HepG2 (cell line): ENCODE data around the gene LAPTM4A. TPM values are rescaled to one million over a fixed set of nuclear protein-coding genes. Genes with fewer than 3 reads are reported as not detected.

Experiments
- ARNT2 ChIP-seq: sonication (generic); formaldehyde crosslinking; IDR thresholded peaks from 2 replicates; pipeline ENCODE4 v1.8.0; 2022; ENCODE audit warnings: mild to moderate bottlenecking, low read depth, missing genetic modification reagents, moderate library complexity
- CBX1 ChIP-seq: IDR thresholded peaks from one replicate; pipeline ENCODE4 v1.6.1; 2016; ENCODE audit warnings: antibody characterized with exemption, low read depth
- HINFP ChIP-seq: sonication (generic); formaldehyde crosslinking; IDR thresholded peaks from 2 replicates; pipeline ENCODE4 v1.4.0; 2020; ENCODE audit warnings: low read depth, mild to moderate bottlenecking, missing genetic modification reagents
- HNF1B ChIP-seq: sonication (generic); formaldehyde crosslinking; IDR thresholded peaks from 2 replicates; pipeline ENCODE4 v1.5.1; 2020; ENCODE audit warnings: mild to moderate bottlenecking, moderate library complexity, missing genetic modification reagents
- KDM4B ChIP-seq: sonication (generic); formaldehyde crosslinking; IDR thresholded peaks from 2 replicates; pipeline ENCODE4 v1.4.0; 2020; ENCODE audit warnings: missing genetic modification reagents
- MNT ChIP-seq: fragments of 450-650 bp; IDR thresholded peaks from 2 replicates; pipeline ENCODE4 v1.6.1; 2016
- MYPOP ChIP-seq: sonication (generic); formaldehyde crosslinking; IDR thresholded peaks from 2 replicates; pipeline ENCODE4 v1.8.1; 2023; ENCODE audit warnings: mild to moderate bottlenecking, moderate library complexity, missing genetic modification reagents
- NCOA1 ChIP-seq: sonication (generic); formaldehyde crosslinking; IDR thresholded peaks from 2 replicates; pipeline ENCODE4 v1.9.0; 2021; ENCODE audit warnings: missing genetic modification reagents
- SMAD9 ChIP-seq: sonication (generic); formaldehyde crosslinking; IDR thresholded peaks from 2 replicates; pipeline ENCODE4 v1.5.1; 2020; ENCODE audit warnings: mild to moderate bottlenecking, missing genetic modification reagents
- TFDP1 ChIP-seq: IDR thresholded peaks from 2 replicates; pipeline ENCODE4 v1.6.1; 2016; ENCODE audit warnings: missing compliant biosample characterization, missing genetic modification reagents, borderline replicate concordance
- TMF1 ChIP-seq: sonication (generic); formaldehyde crosslinking; IDR thresholded peaks from 2 replicates; pipeline ENCODE4 v1.8.1; 2022; ENCODE audit warnings: low read depth, missing genetic modification reagents
- ZNF124 ChIP-seq: sonication (generic); formaldehyde crosslinking; IDR thresholded peaks from 2 replicates; pipeline ENCODE4 v1.4.0; 2020; ENCODE audit warnings: missing genetic modification reagents
- ZNF276 ChIP-seq: sonication (generic); formaldehyde crosslinking; IDR thresholded peaks from 2 replicates; pipeline ENCODE4 v1.4.0; 2020; ENCODE audit warnings: mild to moderate bottlenecking, low read depth, missing genetic modification reagents
- ZNF292 ChIP-seq: sonication (generic); formaldehyde crosslinking; IDR thresholded peaks from 2 replicates; pipeline ENCODE4 v1.8.1; 2022; ENCODE audit warnings: mild to moderate bottlenecking, low read depth, missing genetic modification reagents, borderline replicate concordance
- ZNF510 ChIP-seq: sonication (generic); formaldehyde crosslinking; IDR thresholded peaks from 2 replicates; pipeline ENCODE4 v1.4.0; 2020; ENCODE audit warnings: low read depth, mild to moderate bottlenecking, missing genetic modification reagents
- ZNF768 ChIP-seq: sonication (generic); formaldehyde crosslinking; IDR thresholded peaks from 2 replicates; pipeline ENCODE4 v1.4.0; 2020; ENCODE audit warnings: missing genetic modification reagents
- ZXDC ChIP-seq: sonication (generic); formaldehyde crosslinking; IDR thresholded peaks from 2 replicates; pipeline ENCODE4 v1.5.0; 2020; ENCODE audit warnings: mild to moderate bottlenecking, missing genetic modification reagents
- polyA plus RNA-seq, 8 experiments: library from polyadenylated mRNA; depleted of rRNA in 3 of 8; stranded (reverse) in 7 of 8; unstranded in 1 of 8; fragments of >200 nt; fragmentation: Illumina TruSeq in 4 of 8; extraction: Trizol in 4 of 8; gene quantifications; 2 replicates each; pipeline versions ENCODE4 v1.2.1 to v1.2.3, GENCODE V29; 2011 to 2016; ENCODE audit warnings: low read depth in 4 of 8, missing spikeins in 1 of 8, mixed read lengths in 1 of 8; ENCODE audit not compliant: insufficient read depth in 1 of 8
- total RNA-seq, 5 experiments: library from RNA; depleted of rRNA; stranded (reverse); fragments of >200 nt; fragmentation: Illumina TruSeq; extraction: Trizol; gene quantifications; 2 replicates each; pipeline ENCODE4 v1.2.3, GENCODE V29; 2016; ENCODE audit warnings: low read depth in 1 of 5

Gene LAPTM4A
- total and polyA plus RNA-seq, 2 of the 13 experiments (the other 11 are each of a cell fraction or from before 2014, with no cell fraction given) = 116 to 558 TPM

- TF ChIP-seq MNT (no peak), ZNF124 (no peak), TFDP1 (CRISPR knock-in tag) (no peak), HNF1B (CRISPR knock-in tag) (0 out of 2 replicates have a peak, but pooled peaks have one; percentile 17), ZNF292 (CRISPR knock-in tag) (peak; percentile 54; the same call in 1 of the 2 replicates), ZNF276 (CRISPR knock-in tag) (no peak), ZNF510 (CRISPR knock-in tag) (0 out of 2 replicates have a peak, but pooled peaks have one; percentile 23), ZXDC (CRISPR knock-in tag) (no peak), TMF1 (CRISPR knock-in tag) (no peak), SMAD9 (CRISPR knock-in tag) (no peak), CBX1 (no peak), ARNT2 (CRISPR knock-in tag) (peak; percentile 15; the same call in 1 of the 2 replicates), NCOA1 (CRISPR knock-in tag) (peak; percentile 48; the same call in 1 of the 2 replicates), KDM4B (0 out of 2 replicates have a peak, but pooled peaks have one; percentile 32), MYPOP (CRISPR knock-in tag) (no peak), HINFP (CRISPR knock-in tag) (no peak), ZNF768 (CRISPR knock-in tag) (no peak)
These were observed 46.3 kb downstream of the LAPTM4A start (continued) for GRCh38 chr2:20005067-20005627.
